DMS153 (cell line): ENCODE data around the gene WNT5B.
"Not testable (repeated sequence)": the region's sequence is repeated elsewhere in the genome, so short reads cannot be mapped to it uniquely, and the experiment has no call there.

Source experiments
- DNase-seq: peaks from one replicate; lab custom pipeline; 2025; lab: John Stamatoyannopoulos, UW

WNT5B gene

GRCh38 chr12:1598757-1599156 is 30.3 kb upstream of the WNT5B start:
- no peak for DNase-seq

- DNase-seq, result not testable (repeated sequence)
Observed at GRCh38 chr12:1602706-1603105, 26.3 kb upstream of the WNT5B start.

DNA sequence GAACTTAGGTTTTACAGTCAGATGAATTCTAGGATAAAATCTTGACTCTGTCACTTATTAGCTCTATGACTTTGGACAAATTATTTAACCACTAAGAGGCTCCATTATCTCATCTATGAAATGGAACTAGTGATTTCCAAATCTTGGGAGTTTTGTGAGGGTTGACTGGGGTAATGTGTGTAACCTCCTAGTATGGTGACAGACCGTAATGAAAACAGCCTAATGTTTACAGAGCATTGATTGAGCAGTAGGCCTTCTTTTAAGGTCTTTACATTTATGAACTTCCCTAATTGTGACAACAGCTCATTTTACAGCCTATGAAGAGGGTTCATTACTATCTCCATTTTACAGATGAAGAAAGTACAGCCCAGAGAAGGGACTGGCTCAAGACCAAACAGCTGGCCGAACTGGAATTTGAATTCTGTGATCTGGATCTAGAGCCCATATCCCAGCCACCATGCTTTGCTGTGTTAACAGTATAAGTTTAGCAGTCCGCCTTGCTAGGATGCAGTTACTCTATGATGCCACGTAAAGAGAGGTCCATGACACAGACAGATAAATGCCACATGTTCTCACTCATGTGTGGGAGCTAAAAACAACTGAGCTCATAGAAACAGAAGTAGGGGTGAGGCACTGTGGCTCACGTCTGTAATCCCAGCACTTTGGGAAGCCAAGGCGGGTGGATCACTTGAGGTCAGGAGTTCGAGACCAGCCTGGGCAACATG is 25.6 kb upstream of the WNT5B start:
- DNase-seq, result no peak

DNA sequence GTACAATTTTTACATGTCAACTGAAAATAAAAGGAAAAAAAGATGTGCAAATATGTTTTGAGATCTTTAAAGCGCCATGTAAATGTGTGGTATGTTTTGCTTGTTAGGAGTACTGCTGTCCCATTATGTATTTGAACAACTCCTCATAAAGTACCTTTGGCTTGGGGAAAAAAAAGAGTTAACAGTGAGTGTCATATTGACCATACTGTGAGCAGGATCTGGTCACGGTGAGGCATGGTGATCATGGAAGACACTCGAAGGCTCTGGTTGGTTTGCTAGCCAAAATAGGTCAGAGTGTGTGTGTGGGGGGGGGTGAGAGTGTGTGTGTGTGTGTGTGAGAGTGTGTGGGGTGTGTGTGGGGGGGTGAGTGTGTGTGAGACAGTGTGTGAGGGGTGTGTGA is 24.6 kb upstream of the WNT5B start:
- DNase-seq, result no peak

- peak; percentile 65 for DNase-seq
Observed at GRCh38 chr12:1605129-1606020, 23.7 kb upstream of the WNT5B start.

DNA sequence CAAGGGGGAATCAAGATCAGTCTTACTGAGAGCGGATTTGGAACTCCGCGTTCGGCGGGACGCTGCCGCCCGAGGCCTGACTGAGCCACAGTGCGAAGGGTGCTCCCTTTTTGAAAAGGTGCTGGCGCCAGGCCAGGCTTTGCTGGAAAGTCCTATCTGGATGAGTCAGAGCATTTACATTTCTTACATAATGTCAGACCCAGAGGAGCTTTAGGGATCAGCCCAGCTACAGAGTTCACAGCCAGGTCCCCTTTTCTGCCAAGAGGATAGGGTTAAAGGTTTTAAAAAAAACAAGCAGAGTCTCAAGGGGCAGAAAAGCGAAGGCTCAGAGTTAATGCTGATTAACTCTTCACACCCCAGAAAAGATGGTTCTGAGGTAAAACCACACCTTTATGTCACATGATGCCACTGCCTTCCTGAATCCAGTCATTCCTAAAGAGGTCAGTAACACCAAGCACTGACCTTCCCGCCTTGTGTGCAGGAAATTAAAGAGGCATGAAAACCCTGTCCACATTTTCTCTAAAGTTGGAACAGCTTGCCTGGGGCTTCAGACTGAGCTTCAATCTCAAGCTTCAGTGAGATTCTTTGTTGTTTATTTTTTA is 22.9 kb upstream of the WNT5B start:
- peak; percentile 64 for DNase-seq

- no peak for DNase-seq
Observed at GRCh38 chr12:1607940-1608712, 20.9 kb upstream of the WNT5B start.

GRCh38 chr12:1608713-1609119 is 20.3 kb upstream of the WNT5B start:
- no peak for DNase-seq

DNA sequence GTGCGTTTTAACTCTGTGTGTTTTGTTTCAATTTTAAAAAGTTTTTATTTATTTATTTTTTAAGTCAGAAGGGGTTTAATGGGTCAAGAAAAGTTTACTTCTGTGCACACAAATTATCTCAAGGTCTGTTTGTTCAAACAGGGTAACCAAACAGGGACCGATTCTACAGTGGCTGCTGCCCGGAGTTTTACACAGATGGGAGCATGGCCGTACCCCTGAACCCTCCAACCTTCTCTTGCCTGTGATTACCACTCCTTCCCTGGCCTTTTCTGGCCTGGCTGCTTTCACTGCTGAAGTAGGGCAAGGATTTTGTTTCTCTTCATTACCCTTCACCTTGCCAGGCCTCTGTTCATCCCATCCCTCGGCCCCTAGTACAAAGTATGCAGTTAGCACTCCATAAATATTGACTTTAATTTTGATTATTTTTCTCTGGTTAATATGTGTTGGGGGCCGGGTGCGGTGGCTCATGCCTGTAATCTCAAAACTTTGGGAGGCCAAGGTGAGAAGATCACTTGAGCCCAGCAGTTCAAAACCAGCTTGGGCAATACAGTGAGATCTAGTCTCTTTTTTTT is 18.9 kb upstream of the WNT5B start:
- no peak for DNase-seq

DNA sequence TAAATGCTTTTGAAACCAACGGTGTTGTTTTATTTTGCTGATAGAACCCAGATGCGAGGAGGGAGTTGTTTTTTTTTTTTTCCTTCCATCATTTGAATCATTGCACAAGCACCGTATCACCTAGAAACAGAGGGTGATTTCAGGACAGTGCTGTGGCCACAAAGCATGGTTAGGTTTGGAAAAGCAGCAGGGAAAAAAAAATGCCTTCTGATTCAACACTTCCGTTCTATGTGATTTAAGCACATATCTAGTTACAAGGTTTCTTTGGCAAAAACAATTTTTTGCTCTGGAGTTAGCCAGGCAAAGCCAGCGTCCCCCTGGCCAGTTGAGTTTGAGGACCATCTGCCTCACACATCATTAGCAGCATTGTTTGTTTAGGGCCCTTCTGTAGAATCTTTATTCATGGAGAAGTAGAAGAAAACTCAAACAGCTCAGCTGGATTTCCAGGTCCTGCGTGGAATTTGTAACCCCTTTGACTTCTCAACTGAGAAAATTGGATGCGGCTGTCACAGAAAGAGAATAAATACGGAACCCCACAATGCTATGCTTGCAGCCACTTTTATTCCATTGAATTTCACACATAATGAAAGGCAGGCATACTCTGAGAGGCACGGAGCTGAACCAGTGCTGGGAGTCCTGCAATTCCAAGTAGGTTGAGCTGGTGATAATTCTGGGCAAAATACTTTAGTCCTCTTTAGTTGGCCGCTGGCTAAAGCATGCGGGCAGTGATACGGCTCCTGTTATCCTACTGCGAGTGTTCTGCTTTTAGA is 17.0 kb upstream of the WNT5B start:
- DNase-seq, result no peak

GRCh38 chr12:1613860-1614259 is 15.2 kb upstream of the WNT5B start:
- DNase-seq, result no peak

GRCh38 chr12:1614360-1614759 is 14.7 kb upstream of the WNT5B start:
- DNase-seq, result no peak

GRCh38 chr12:1616233-1617066 is 12.6 kb upstream of the WNT5B start:
- DNase-seq, result no peak

- no peak for DNase-seq
Observed at GRCh38 chr12:1618489-1618888, 10.5 kb upstream of the WNT5B start.

DNA sequence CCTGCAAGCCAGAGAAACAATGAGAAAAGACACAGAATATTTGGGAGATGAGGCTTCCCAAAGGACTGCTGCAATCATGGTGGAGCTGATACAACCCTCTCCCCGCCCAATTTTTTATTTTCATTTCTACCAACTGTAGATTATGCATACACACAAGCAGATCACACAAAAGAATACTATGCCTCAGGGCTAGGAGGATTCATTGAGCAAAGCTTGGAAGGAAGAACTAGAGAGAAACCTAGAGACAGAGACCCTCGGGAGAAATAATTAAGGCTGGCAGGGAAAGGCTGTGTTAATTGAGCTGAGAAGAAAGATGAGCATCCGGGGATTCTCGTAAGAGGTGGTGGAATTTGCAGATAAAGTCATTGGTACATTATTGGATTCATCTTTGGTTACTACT is 9.9 kb upstream of the WNT5B start:
- DNase-seq, result no peak

- DNase-seq, result no peak
Observed at GRCh38 chr12:1619587-1619986, 9.4 kb upstream of the WNT5B start.

DNA sequence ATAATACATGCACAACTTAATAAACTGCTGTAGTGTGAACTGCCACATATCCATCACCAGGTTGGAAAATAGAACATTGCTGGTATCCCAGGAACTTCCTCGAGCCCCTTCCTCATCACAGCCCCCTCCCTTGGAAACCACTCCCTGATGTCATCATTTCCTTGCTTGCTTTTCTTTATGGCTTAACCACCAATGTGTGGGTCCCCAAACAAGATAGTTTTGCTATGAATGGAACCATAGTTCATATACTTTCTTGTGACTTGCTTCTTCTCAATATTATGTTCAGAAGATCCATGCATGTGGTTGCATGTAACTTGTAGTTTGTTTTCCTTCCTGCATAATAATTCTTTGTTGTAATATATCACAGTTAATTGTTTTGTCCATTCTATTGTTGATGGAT is 8.9 kb upstream of the WNT5B start:
- DNase-seq, result no peak

GRCh38 chr12:1622406-1622805 is 6.6 kb upstream of the WNT5B start:
- DNase-seq, result no peak

DNA sequence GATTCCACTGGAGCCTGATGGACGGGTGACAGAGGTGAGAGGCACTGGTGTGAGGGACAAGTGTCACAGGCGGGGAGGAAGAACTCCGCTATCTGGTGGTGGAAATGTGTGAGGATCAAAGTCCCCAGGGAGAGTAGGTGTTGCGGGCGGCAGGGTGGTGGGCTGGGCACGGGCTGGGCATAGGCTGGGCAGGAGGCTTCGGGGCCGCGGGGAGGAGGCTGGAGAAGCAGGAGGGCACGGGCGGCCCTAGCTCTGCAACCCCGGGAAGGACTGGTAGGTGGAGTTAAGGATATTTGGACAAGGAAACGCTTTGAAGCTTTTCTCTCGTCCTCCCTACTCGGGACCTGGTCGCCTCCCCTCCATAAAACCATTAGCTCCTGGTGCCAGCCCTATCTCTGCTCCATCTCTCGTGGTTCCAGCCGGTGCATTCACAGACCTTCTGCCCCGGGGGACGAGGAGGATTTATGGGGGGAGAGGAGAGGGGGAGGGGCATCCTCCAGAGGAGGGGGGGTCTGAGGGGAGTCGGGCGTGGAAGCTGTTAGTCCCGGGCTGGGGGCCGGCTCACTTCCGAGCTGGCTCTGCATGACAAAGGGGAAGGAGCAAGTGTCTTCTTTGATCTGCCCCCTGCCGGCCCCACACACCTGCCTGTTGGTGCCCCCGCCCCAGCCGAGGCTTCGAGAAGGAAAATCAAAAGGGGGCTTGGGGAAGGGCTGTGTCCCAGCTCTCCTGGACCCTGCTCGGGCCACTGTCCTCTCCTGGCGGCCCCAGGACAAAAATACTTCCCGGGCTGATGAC is 504 bp downstream of the WNT5B start:
- no peak for DNase-seq
